HG03196 (cell line): ENCODE data around the gene IL17RE.

Source experiments
- ATAC-seq: cut with Tn5 transposase; IDR thresholded peaks from one replicate; pipeline ENCODE4 v1.9.1; 2021; ENCODE audit not compliant: unreplicated experiment

Gene IL17RE

GRCh38 chr3:9903238-9903624 lies 583 bp downstream of the IL17RE start:
- ATAC-seq: no peak

- no peak for ATAC-seq
These were observed 1.3 kb downstream of the IL17RE start for GRCh38 chr3:9903904-9904303.

- no peak for ATAC-seq
These were observed 3.8 kb downstream of the IL17RE start for GRCh38 chr3:9906480-9906879.

- ATAC-seq: no peak
These were observed 5.6 kb downstream of the IL17RE start for GRCh38 chr3:9908286-9908685.

- no peak for ATAC-seq
These were observed 6.8 kb downstream of the IL17RE start for GRCh38 chr3:9909221-9910013.

GRCh38 chr3:9911863-9912262 lies 9.2 kb downstream of the IL17RE start:
- ATAC-seq: no peak

GRCh38 chr3:9912294-9912935 lies 9.8 kb downstream of the IL17RE start:
- no peak for ATAC-seq

GRCh38 chr3:9913601-9914000 lies 11.0 kb downstream of the IL17RE start:
- ATAC-seq: no peak

- no peak for ATAC-seq
These were observed 11.4 kb downstream of the IL17RE start for GRCh38 chr3:9914011-9914410.

- ATAC-seq: no peak
These were observed 12.1 kb downstream of the IL17RE start for GRCh38 chr3:9914559-9915253.

GRCh38 chr3:9915254-9916141 lies 12.8 kb downstream of the IL17RE start:
- no peak for ATAC-seq

- no peak for ATAC-seq
These were observed 13.7 kb downstream of the IL17RE start for GRCh38 chr3:9916346-9916733.

GRCh38 chr3:9916734-9917680 lies 14.4 kb downstream of the IL17RE start, which contains the start of gene IL17RC:
Gene IL17RC (plus strand): TSS chr3:9917098. CDS start chr3:9917316, 218 bp downstream.
- ATAC-seq: no peak

GRCh38 chr3:9917820-9918219 lies 15.2 kb downstream of the IL17RE start:
- no peak for ATAC-seq

GRCh38 chr3:9918261-9919038 lies 15.8 kb downstream of the IL17RE start:
- ATAC-seq: no peak

- no peak for ATAC-seq
These were observed 25.5 kb downstream of the IL17RE start for GRCh38 chr3:9928158-9928557.

- ATAC-seq: no peak
These were observed 28.3 kb downstream of the IL17RE start for GRCh38 chr3:9930804-9931418.

- ATAC-seq: no peak
These were observed 29.8 kb downstream of the IL17RE start for GRCh38 chr3:9932535-9932842.
